Osteoblast (primary cell): ENCODE data around the gene CD209. TPM values are rescaled to one million over a fixed set of nuclear protein-coding genes. Genes with fewer than 3 reads are reported as not detected.
A peak's percentile ranks its signal among the peaks of the same experiment; 100 is the strongest.

Experiments
- DNase-seq: peaks from one replicate; pipeline ENCODE4 v3.0.0; 2011; ENCODE audit warnings: low spot score, mixed read lengths; ENCODE audit not compliant: insufficient read length; ENCODE audit errors: missing footprints
- H2AFZ ChIP-seq: 2 replicates; pipeline ENCODE4 v1.6.0; 2011; ENCODE audit warnings: mild to moderate bottlenecking, low read length
- H3K27ac ChIP-seq: 2 replicates; pipeline ENCODE4 v1.5.1; 2011; ENCODE audit warnings: mild to moderate bottlenecking, low read depth, low read length, moderate library complexity
- H3K27me3 ChIP-seq: 2 replicates; pipeline ENCODE4 v1.6.0; 2012; ENCODE audit warnings: mild to moderate bottlenecking, control low read depth, inconsistent platforms, low read length, moderate library complexity; ENCODE audit not compliant: insufficient read depth
- H3K36me3 ChIP-seq: 2 replicates; pipeline ENCODE4 v1.5.1; 2011; ENCODE audit warnings: mild to moderate bottlenecking, low read length, control low read depth, moderate library complexity; ENCODE audit not compliant: insufficient read depth
- H3K4me1 ChIP-seq: 2 replicates; pipeline ENCODE4 v1.5.1; 2011; ENCODE audit warnings: mild to moderate bottlenecking, low read length, control low read depth, moderate library complexity; ENCODE audit not compliant: insufficient read depth
- H3K4me2 ChIP-seq: 2 replicates; pipeline ENCODE4 v1.6.0; 2011; ENCODE audit warnings: mild to moderate bottlenecking, low read length; ENCODE audit not compliant: insufficient read depth
- H3K4me3 ChIP-seq: fragments of 200-600 bp; sonication (generic); 3 replicates; pipeline ENCODE4 v1.5.1; 2012; ENCODE audit warnings: mild to moderate bottlenecking, low read length, inconsistent platforms; ENCODE audit not compliant: insufficient read depth
- H3K79me2 ChIP-seq: 2 replicates; pipeline ENCODE4 v1.6.0; 2012; ENCODE audit warnings: mild to moderate bottlenecking, low read length, control low read depth, inconsistent platforms; ENCODE audit not compliant: insufficient read depth
- H3K9me3 ChIP-seq: 2 replicates; pipeline ENCODE4 v1.5.1; 2011; ENCODE audit warnings: low read depth, low read length, control low read depth
- H4K20me1 ChIP-seq: 2 replicates; pipeline ENCODE4 v1.6.0; 2012; ENCODE audit warnings: mild to moderate bottlenecking, low read length, control low read depth; ENCODE audit not compliant: insufficient read depth
- total RNA-seq: library from RNA; depleted of rRNA; stranded (reverse); fragments of >200 nt; gene quantifications from 2 replicates; pipeline ENCODE4 v1.2.3, GENCODE V29; 2012
- TF ChIP-seq, protein P1 (sequence below): IDR thresholded peaks from 2 replicates; pipeline ENCODE4 v1.5.1; 2011; ENCODE audit warnings: mild to moderate bottlenecking, low read depth, low read length, moderate library complexity; ENCODE audit errors: extremely low read depth

Gene CD209
- total RNA-seq, 1 donor, result not detected

DNA sequence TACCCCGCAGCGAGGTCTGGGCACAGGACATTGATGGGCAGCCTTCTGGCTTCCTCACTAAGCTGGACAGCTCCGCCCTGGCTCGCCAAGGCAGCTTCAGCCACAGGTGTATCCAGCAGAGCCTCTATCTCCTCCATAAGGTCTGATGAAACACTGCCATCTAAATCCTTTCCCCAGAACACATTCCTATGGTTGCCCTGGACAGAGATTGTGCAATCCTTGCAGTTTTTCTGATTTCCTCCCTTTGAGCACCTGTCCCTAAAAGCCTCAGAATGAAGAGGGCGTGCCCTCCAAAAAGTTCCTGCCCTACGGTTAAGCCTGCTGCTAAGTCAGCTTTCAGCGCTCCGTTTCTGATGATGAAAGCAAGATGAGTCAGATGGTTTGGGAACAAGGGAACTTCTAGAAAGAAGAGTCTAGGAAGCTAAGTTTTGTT lies 36.7 kb upstream of the CD209 start:
- Histone ChIP-seq H4K20me1 (no peaks in the 10 kb centered on the region), H3K27ac (no peak overlapping the region), H3K36me3 (no peaks in the 10 kb centered on the region), H3K9me3 (no peaks in the 10 kb centered on the region), H3K79me2 (no peaks in the 10 kb centered on the region), H3K4me1 (no peaks in the 10 kb centered on the region), H3K4me2 (no peak overlapping the region), H3K27me3 (peaks cover 42% of the 10 kb centered on the region), H2AFZ (no peak overlapping the region), H3K4me3 (no peak overlapping the region)
- DNase-seq, result peak; percentile 91
- TF ChIP-seq, protein P1, sequence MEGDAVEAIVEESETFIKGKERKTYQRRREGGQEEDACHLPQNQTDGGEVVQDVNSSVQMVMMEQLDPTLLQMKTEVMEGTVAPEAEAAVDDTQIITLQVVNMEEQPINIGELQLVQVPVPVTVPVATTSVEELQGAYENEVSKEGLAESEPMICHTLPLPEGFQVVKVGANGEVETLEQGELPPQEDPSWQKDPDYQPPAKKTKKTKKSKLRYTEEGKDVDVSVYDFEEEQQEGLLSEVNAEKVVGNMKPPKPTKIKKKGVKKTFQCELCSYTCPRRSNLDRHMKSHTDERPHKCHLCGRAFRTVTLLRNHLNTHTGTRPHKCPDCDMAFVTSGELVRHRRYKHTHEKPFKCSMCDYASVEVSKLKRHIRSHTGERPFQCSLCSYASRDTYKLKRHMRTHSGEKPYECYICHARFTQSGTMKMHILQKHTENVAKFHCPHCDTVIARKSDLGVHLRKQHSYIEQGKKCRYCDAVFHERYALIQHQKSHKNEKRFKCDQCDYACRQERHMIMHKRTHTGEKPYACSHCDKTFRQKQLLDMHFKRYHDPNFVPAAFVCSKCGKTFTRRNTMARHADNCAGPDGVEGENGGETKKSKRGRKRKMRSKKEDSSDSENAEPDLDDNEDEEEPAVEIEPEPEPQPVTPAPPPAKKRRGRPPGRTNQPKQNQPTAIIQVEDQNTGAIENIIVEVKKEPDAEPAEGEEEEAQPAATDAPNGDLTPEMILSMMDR, result no peak

DNA sequence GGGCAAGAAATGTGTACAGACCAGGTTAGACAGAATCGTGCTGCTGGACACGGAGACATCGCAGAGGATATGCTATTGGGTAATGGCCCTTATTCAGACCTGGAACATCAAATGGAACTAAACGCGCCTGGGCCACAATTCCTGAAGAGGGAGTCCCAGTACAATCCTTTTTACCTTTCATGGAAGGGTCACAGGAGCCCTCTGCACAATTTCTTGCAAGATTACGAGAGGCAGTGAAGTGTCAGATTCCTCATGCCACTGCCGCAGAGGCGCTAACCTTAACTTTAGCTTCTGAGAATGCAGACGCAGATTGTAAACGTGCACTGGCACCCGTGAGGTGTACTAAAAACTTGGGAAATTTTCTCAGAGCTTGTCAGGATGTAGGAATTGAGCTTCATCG lies 33.8 kb upstream of the CD209 start:
- Histone ChIP-seq H3K79me2 (no peaks in the 10 kb centered on the region), H4K20me1 (no peaks in the 10 kb centered on the region), H2AFZ (no peak overlapping the region), H3K27me3 (peaks cover 28% of the 10 kb centered on the region), H3K4me2 (no peak overlapping the region), H3K9me3 (no peaks in the 10 kb centered on the region), H3K4me3 (no peak overlapping the region), H3K4me1 (no peaks in the 10 kb centered on the region), H3K36me3 (no peaks in the 10 kb centered on the region), H3K27ac (no peak overlapping the region)
- DNase-seq, result no peak
- TF ChIP-seq, protein P1, result no peak

DNA sequence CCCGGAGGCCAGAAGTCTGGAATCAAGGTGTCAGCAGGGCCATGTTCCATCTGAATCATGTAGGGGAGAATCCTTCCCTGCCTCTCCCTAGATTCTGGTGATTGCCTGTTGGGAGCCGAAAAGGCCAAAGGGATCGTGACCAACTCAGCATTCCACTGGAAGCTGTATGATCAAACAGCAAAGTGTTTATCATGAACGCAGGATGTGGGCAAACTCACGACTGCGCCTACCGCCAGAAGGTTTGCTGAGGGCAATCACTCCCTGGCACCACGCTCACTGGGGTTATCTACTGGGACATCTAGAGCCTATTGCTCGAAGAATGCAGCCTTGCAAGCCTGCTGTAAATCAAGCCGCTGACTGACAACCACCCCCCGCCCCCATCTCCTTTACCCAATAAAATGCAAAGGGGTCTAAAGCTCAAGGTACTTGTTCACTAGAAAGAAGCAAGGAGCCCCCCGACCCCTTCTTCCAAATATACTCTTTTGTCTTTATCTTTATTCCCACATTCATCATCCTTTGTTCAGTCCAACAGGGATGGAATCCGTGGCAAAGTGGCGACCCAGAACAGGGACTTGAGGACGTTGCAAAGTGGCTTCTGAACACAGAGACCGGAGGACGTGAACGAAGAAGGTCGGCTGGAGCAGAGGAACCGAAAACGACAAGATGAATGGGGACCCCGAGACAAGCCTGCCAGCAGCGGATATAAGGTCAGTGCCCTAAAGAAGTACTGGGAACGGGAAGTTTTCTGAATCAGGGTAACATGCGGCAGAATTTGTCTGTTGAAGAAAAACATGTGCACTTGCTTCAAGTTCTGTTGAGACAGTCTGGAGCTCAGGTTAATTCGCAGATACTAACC lies 32.5 kb upstream of the CD209 start:
- peaks cover 37% of the 10 kb centered on the region for H3K27me3 ChIP-seq
- no peak for DNase-seq
- H3K4me1 ChIP-seq, result no peaks in the 10 kb centered on the region
- H2AFZ ChIP-seq, result no peak overlapping the region
- H3K4me2 ChIP-seq, result no peak overlapping the region
- no peaks in the 10 kb centered on the region for H3K79me2 ChIP-seq
- H3K36me3 ChIP-seq, result no peaks in the 10 kb centered on the region
- TF ChIP-seq, protein P1, result no peak
- no peak overlapping the region for H3K4me3 ChIP-seq
- H3K27ac ChIP-seq, result no peak overlapping the region
- H3K9me3 ChIP-seq, result no peaks in the 10 kb centered on the region
- no peaks in the 10 kb centered on the region for H4K20me1 ChIP-seq

DNA sequence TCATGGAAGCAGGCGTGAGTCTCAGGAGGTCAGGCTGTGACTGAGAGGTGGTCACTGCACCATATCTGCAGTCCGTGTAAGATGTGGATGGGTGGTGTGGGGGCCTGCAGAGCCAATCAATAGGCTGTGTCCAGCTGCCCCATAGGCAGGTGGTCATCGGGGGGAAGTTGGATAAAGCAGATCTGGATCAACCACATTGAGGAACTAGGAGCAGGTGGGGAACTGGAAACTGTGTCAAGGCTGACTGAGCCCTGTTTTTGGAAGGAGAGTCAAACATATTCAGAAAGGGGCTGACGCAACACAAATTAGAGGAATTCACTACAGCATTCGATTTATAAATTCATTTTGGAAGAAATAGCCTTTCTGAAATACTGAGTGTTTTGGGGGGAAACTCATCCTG lies 30.7 kb upstream of the CD209 start:
- Histone ChIP-seq H3K4me1 (no peaks in the 10 kb centered on the region), H2AFZ (no peak overlapping the region), H3K4me3 (no peak overlapping the region), H4K20me1 (no peaks in the 10 kb centered on the region), H3K9me3 (no peaks in the 10 kb centered on the region), H3K36me3 (no peaks in the 10 kb centered on the region), H3K27me3 (peaks cover 32% of the 10 kb centered on the region), H3K79me2 (no peaks in the 10 kb centered on the region), H3K27ac (no peak overlapping the region), H3K4me2 (no peak overlapping the region)
- TF ChIP-seq, protein P1, result no peak
- DNase-seq, result no peak
